C4-2B (cell line): ENCODE results near the gene DEDD.

Experiments used
- CTCF ChIP-seq: fragments of 450-650 bp; conservative IDR thresholded peaks from 2 replicates; pipeline ENCODE4 v1.5.1; 2017; ENCODE audit warnings: mild to moderate bottlenecking
- ZFX ChIP-seq: fragments of 450-650 bp; IDR thresholded peaks from 2 replicates; pipeline ENCODE4 v1.6.1; 2017

- TF ChIP-seq CTCF (no peak), ZFX (no peak)
Observed at GRCh38 chr1:161096015-161096414, 36.5 kb downstream of the DEDD start.
